NB4 (cell line): ENCODE results near the gene NTM.

Experiments used
- MYC ChIP-seq: IDR thresholded peaks from 2 replicates; pipeline ENCODE4 v1.6.1; 2011; ENCODE audit warnings: low read depth, low read length
- POLR2A ChIP-seq: IDR thresholded peaks from 2 replicates; pipeline ENCODE4 v1.6.1; 2011; ENCODE audit warnings: mild to moderate bottlenecking; ENCODE audit not compliant: insufficient read length; ENCODE audit errors: extremely low read depth
- TF ChIP-seq, protein P1 (sequence below): IDR thresholded peaks from one replicate; pipeline ENCODE4 v1.5.1; 2012; ENCODE audit warnings: low read depth, low read length

- TF ChIP-seq POLR2A (no peak), MYC (no peak)
- TF ChIP-seq, protein P1, sequence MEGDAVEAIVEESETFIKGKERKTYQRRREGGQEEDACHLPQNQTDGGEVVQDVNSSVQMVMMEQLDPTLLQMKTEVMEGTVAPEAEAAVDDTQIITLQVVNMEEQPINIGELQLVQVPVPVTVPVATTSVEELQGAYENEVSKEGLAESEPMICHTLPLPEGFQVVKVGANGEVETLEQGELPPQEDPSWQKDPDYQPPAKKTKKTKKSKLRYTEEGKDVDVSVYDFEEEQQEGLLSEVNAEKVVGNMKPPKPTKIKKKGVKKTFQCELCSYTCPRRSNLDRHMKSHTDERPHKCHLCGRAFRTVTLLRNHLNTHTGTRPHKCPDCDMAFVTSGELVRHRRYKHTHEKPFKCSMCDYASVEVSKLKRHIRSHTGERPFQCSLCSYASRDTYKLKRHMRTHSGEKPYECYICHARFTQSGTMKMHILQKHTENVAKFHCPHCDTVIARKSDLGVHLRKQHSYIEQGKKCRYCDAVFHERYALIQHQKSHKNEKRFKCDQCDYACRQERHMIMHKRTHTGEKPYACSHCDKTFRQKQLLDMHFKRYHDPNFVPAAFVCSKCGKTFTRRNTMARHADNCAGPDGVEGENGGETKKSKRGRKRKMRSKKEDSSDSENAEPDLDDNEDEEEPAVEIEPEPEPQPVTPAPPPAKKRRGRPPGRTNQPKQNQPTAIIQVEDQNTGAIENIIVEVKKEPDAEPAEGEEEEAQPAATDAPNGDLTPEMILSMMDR, result no peak
These were observed 97.4 kb downstream of the NTM start for GRCh38 chr11:131467645-131468394.
